Keratinocyte (primary cell): ENCODE results near the gene FLYWCH1.

Source experiments
- CTCF ChIP-seq, 3 experiments: IDR thresholded peaks in 1 of 3; conservative IDR thresholded peaks in 1 of 3; optimal IDR thresholded peaks in 1 of 3; 2 replicates in 2 of 3; 3 replicates in 1 of 3; pipeline versions ENCODE3 to v1.5.1; 2011; ENCODE audit warnings: low read length in 3 of 3, mild to moderate bottlenecking in 3 of 3, moderate library complexity in 2 of 3, control low read depth in 1 of 3, inconsistent platforms in 1 of 3; ENCODE audit not compliant: insufficient read depth in 2 of 3; ENCODE audit errors: extremely low read depth in 1 of 3
- EZH2 ChIP-seq: IDR thresholded peaks from one replicate; pipeline ENCODE4 v1.6.1; 2012; ENCODE audit warnings: inconsistent platforms, mild to moderate bottlenecking, low read length, moderate library complexity

- TF ChIP-seq CTCF (optimal IDR thresholded peaks at IDR 0.05 in 1 of 3, IDR thresholded peaks at IDR 0.05 in 1 of 3, conservative IDR thresholded peaks at IDR 0.05 in 1 of 3; ENCODE audit: extremely low read depth in 1 of 3, insufficient read depth in 2 of 3, low read length in 3 of 3) (no peak), EZH2 (no peak)
Measured at GRCh38 chr16:2874032-2874911, 37.5 kb upstream of the FLYWCH1 start.
